Stimulated activated CD8-positive, alpha-beta memory T cell treated with anti-CD3 and anti-CD28 coated beads, Interleukin-15, amount 100 ng/mL, for 1 hour (primary cell): ENCODE measurements around the gene CNTN3.

Source experiments
- DNase-seq: peaks from one replicate; pipeline ENCODE4 v3.0.0-alpha.2; 2020; ENCODE audit warnings: low read depth

CNTN3 gene

GRCh38 chr3:74607803-74608202 lies 6.7 kb downstream of the CNTN3 start:
- DNase-seq = no peak

- no peak for DNase-seq
These were observed 7.5 kb downstream of the CNTN3 start for GRCh38 chr3:74606996-74607395.

GRCh38 chr3:74605437-74605836 lies 9.0 kb downstream of the CNTN3 start:
- DNase-seq = no peak

- DNase-seq = no peak
These were observed 11.2 kb downstream of the CNTN3 start for GRCh38 chr3:74603292-74603691.

GRCh38 chr3:74602471-74602870 lies 12.0 kb downstream of the CNTN3 start:
- no peak for DNase-seq

- no peak for DNase-seq
These were observed 12.7 kb downstream of the CNTN3 start for GRCh38 chr3:74601793-74602192.

- no peak for DNase-seq
These were observed 14.9 kb downstream of the CNTN3 start for GRCh38 chr3:74599564-74599963.

GRCh38 chr3:74593152-74593551 lies 21.3 kb downstream of the CNTN3 start:
- DNase-seq = no peak

- no peak for DNase-seq
These were observed 22.1 kb downstream of the CNTN3 start for GRCh38 chr3:74592359-74592758.

- no peak for DNase-seq
These were observed 22.5 kb downstream of the CNTN3 start for GRCh38 chr3:74591946-74592345.

- no peak for DNase-seq
These were observed 23.1 kb downstream of the CNTN3 start for GRCh38 chr3:74591342-74591741.

GRCh38 chr3:74590620-74591262 lies 23.7 kb downstream of the CNTN3 start:
- no peak for DNase-seq

- DNase-seq = no peak
These were observed 29.7 kb downstream of the CNTN3 start for GRCh38 chr3:74584782-74585181.

GRCh38 chr3:74582982-74583381 lies 31.5 kb downstream of the CNTN3 start:
- no peak for DNase-seq

GRCh38 chr3:74575857-74576256 lies 38.6 kb downstream of the CNTN3 start:
- DNase-seq = no peak

GRCh38 chr3:74571118-74571517 lies 43.3 kb downstream of the CNTN3 start:
- no peak for DNase-seq
